Measurements from ENCODE around the gene ZMIZ1.

Gene ZMIZ1

DNA sequence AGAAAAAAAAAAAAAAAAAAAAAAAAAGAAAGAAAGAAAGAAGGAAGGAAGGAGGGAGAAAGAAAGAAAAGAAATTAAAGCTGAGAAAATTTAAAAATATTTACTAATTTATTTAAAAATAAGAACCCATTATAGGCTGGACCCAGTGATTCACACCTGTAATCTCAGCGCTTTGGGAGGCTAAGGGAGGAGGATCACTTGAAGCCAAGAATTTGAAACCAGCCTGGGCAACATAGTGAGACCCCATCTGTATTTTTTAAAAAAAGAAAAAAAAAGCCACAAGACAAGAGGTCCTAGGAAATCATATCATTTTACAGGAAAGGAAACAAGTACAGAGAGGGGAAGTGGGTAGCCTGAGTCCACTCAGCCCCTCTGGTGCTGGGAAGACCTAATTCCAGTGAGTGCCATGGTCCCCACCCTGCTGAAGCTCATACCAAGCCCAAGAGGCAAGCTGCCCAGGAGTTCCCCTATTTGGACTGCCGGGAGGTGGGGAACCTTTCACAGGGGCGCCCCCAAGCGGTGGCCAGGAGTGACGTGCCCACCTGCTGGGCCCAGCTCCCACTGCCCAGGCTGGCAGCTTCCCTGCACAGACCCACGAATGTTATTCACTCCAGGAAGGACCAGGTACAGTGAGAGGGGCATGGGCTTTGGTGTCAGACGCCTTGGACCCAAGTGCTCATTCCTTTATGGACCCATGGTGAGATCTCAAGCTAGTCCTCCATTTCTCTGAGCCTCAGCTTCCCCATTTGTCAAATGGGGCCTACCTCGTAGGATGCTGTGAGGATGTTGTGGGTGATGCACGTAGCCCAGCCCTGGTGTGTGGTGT, 133.6 kb downstream of the ZMIZ1 start:
- peak in 6 of 56 donors; percentile 13 to 48 (median 30) for DNase-seq

DNA sequence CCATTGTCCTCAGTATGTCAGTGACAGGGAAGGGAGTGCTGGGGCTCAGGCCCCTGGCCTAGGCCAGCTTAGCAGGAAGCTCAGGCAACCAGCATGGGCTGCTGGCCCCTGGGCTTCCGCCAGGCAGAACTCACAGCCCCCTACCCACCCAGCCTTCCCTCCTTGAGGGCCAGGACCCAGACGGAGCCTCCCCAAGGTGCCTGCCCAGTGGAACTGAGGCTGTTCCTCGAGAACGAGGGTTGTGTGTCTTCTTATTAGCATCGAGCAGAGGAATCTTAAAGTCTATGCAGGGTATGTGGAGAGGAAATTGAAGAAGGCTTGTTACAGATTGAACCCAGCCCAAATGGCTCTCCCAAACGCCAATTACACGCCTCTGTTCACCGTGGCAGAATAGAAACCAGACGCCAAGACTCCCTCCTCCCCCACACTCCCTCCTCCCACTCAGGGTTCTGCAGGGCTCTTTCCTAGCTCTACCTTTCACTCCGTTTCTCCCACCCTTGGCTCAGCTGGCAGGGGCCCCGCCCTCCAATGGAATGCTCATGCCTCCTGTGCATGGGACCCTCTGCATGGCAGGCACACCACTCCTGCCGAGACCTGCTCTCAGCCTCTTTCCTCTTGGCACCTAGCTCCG, 134.4 kb downstream of the ZMIZ1 start:
- DNase-seq: peak in 10 of 56 donors; percentile 15 to 53 (median 38)

DNA sequence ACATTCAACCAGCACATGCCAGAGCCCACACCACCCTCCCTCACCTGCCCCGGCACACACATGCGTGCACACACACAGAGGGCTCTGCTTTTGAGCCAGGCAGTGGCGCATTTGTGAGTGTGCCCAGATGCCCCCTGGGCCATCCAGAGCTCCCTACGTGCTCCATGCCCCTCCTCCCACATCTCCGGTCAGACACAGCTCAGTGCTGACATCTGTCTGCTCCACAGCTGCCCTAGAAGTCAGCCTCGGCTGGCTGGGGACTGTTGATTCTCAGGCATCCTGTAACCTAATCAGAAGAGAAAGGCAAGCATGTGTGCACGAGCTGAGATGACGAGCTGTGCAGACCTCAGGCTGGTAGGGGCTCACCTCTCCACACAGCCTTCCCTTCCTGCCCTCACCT, 135.1 kb downstream of the ZMIZ1 start:
- peak in 21 of 56 donors; percentile 20 to 63 (median 39) for DNase-seq

DNA sequence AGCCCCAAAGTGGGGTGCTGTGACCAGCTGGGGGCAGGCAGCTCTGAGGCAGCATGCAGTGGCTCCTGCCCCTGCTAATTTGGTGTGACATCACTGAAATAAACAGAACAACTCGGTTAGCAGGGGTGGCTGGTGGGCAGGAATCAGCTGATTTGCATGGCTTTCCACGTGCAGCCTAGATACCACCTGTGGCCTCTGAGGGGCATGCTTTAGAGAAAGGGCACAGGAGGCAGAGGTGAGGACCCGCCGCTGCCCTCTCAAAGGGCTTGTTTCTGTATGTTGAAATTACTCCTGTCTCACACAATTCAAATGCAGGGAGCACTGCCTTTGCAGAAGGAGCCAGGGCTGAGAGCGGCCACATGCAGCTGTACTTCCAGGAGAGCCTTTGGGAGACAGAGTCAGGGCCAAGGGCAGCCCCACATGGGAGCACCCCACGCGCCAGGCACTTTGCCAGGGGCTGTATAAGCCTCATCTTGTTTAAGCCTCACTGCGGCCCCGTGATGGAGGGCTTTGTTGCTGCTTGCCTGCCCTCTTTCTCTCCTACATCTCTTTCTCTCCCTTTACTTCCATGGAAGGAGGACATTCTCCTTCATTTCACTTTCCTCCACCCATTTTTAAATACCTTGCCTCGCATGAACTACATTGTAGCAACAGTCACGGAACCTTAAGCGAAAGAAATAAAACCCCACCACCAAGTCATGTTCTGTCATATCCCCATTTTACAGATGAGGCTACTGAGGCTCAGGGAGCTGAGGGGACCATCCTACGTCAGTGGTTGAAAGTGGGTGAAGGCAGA, 137.7 kb downstream of the ZMIZ1 start:
- peak in 41 of 56 donors; percentile 22 to 80 (median 43) for DNase-seq

DNA sequence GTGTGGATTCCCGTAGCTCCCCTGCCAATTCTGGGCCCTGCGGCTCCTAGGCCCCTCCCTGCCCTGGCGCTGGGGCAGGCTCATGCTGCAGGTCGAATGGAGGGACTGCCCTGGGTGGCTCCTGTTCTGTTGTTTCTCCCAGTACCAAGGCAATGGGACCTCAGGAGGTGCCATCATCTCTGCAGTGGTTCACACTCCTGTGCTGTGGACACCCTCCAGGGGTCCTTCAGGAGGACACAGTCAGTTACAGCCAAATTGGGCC, 138.3 kb downstream of the ZMIZ1 start:
- DNase-seq: no peak

DNA sequence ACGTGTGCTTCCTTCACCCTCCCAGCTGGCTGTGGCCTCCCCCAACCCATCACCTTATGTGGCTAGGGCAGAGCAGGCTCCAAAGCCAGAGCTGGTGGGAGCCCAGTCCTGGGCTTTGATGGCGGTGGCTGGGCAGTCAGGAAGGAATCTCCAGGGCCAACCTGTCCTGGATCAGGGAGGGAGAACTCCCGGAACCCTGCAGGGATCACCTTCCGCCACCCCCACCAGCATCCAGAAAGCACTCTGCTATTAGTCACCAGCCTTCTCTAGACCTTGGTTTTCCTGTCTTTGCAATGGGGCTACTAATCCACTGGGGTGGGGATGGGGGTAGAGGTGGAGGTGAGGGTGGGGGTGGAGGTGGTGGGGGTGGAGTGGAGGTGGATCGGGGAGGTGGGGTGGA, 139.0 kb downstream of the ZMIZ1 start:
- DNase-seq: no peak

DNA sequence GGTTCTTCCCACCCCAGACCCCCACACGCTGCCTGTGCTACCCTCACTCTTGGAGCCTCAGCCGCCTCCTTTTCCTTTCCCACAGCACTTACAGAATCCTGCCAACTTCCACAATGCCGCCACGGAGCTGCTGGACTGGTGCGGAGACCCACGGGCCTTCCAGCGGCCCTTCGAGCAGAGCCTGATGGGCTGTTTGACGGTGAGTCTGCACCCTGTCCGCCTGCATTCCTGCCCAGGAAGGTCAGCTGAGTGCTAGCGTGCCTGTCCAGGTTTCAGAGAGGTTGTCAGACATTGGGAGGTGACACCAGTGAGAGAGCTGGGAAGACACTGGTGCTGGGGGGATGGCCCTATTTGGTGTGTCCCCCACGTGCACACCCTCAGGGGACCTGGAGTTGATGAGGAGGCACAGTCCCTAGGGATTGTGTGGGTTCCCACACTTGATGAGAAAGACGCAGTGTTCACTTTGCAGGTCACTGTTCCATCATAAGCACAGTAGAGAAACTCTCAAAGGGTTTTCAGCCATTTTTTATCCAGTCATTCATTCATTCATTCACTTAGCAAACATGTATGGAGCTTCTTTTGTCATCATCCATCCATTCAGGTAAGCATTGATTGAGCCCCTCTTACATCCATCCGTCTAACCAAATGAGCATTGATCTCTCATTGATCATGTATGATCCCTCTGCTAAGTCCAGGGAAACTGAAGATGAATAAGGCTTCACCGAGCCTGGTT, 139.7 kb downstream of the ZMIZ1 start:
- no peak for DNase-seq

DNA sequence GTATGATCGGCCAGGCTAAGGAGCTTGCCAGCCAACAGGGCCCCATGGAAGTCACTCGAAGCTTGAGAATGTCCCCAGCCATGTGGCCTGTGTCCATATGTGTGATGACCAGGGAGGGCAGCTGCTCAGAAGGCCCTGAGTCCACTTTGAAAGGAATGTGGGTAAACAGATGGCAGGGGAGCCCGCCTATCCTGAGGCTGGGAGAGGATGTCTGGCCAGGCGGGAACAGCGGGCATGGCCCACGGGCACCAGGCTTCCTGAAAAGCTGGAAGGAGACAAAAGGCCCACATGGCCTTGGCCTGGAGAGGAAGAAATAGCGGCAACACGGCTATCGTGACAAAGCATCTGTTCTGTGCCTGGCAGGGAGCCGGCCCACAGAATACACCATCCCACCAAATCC, 140.6 kb downstream of the ZMIZ1 start:
- no peak for DNase-seq

DNA sequence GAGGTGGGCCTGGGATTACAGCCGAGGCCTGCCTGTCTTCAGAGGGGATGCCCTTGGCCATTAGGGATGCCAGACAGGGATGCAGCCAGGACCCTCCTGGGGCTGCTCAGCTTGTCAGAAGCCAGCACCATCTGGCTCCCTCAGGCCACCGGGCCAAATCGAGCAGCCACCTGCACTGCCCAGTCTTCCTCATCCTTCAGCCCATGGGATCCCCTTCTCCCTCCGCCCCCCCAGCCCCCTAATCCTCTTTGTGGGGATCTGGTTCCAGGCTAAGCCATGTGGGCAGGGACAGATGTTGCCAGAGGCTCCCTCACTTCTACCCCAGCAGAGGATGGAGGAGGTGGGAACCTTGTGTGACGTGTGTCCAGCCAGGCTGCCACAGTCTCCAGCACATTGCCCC, 141.1 kb downstream of the ZMIZ1 start:
- no peak for DNase-seq

DNA sequence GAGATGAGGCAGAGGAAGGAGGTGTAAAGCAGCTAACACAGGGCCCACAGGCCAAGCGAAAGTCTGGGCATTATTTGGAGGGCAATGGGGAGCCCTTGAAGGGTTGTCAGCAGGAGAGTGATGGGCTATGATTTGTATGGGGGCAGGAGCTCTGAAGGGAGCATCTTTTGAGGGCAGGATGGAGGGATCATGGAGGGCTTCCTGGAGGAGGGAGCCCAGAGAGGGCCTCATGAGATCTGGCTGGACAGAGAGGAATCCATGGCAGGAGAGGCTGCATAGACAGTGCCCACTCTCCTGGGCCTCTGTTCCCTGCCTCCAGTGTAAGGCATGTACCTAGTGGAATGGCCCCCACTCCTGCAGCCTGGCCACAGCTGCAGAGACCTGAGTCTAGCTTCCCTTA, 141.9 kb downstream of the ZMIZ1 start:
- no peak for DNase-seq

DNA sequence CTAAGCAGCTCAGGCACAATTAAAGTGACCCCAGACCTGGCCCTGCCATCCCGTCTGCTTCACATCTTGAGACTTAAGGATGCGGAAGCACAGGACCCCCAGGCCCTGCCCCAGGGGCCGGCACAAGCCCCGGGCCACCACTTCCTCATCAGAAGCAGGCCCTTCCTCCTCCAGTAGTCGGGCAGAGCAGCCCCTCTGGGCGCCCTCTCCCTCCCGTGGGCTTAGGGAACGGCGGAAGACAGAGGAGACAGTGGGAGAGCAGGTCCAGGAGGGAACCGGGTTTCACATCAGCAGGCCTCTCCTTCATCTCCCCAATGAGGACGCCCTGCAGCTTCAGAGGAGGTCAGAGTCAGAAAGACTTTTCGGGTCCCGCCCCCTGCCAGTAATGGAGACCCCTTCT, 142.8 kb downstream of the ZMIZ1 start:
- no peak for DNase-seq

DNA sequence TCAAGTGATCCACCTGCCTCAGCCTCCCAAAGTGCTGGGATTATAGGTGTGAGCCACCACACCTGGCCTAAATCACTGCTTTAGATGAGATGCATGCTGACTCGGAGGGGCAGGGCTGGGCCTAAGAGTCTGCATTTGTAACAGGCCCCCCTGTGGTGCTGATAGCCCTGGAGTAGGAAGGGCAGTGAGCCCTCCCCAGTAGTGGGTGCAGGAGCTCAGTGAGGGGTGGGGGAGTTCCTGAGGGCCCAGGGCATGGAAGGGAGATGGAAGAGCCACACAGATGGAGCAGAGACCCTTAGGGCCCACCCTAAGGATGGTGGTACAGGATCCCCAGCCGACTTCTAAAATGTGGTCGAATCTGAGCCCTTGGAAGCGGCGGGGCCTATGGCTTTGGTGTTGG, 146.8 kb downstream of the ZMIZ1 start:
- DNase-seq: no peak

DNA sequence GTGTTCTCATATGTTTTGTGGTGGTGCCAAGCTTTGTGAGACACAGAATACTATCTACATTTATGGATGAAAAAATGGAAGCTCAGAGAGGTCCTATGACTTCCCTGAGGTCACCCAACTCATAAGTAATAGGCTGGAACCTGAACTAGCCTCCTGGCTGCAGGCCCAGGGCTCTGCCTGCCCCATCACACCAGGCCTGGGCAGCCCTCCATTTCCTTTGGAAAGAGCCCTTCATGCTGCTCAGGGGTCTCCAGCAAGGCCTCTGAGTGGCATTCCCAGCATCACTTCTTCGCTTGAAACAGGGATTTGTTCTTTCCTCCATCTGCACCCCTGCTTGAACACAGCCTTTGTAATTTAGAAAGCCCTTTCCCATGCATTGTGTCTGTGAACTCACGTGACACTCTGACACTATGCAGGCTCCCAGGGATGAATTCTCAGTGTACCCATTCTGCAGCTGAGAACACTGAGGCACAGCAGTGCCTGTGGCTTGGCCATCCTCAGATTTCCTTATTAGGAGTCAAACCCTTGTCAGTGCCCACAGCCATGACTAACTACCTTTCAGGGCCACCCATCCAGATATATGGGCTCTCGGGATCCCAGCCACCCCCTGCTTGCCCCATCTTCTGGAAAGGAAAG, 150.7 kb downstream of the ZMIZ1 start:
- peak in 6 of 56 donors; percentile 14 to 48 (median 31) for DNase-seq

DNA sequence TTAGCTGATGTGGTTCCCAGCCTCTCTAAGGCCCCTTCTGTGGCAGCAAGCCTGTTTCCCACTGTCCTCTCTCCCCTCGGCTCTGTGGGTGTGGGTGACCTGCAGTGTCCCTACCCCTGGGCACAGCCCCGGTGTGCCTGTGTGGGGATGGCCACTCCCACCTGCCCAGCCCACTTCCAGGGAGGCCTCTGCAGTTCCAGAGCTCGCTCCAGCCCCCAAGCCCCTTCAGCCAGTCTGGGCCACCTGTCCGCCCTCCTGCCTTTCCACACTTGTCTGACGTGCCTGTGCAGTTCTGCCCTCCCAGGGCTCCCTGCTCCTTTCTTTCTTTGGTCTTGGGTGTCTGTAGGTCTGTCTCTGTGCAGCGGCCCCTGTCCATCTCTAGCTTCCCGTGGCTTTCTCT, 151.5 kb downstream of the ZMIZ1 start:
- no peak for DNase-seq

DNA sequence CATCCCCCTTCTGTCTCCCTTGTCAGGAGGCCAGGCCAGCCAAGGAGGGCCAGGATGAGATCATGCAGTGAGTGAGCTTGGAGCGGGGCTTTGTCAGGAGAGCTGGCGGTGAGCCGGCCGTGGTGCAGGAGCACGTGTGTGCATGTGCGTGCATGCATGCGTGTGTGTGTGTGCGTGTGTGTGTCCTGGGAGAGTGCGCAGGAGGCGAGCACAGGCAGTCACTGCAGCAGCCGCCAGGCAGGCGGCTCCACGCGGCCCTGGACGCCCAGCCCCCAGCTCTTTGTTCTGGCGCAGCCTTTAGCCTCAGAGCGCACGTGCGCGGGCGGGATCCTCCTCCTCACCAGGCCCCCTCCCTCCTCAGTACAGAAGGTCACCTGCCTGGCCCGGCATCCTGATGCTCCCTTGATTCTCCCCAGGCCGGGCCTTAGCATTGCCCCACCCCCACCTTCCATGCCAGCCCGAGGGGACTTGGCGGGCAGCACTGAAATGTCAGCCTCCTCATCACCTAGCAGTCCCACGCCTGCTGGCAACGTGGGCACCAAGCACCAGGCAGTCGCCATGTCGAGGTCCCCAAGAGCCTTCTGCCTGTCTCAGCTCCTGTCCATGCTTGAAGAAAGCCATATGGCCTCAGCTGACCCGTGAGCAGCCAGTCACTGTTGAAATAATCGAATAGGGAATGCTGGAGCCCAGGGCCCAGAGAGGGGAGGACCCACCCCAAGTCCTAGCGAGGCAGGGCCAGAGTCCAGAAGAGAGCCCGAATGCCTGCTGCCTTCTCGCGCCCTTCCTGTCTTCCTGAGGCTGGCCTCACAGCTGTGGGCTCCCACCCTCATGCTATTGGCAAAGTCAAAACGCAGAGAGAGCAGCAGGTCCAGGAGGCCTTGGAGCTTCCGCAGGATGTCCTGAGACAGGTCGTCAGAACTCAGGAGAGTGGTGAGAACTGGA, 152.6 kb downstream of the ZMIZ1 start:
- peak in 39 of 56 donors; percentile 26 to 88 (median 60) for DNase-seq

DNA sequence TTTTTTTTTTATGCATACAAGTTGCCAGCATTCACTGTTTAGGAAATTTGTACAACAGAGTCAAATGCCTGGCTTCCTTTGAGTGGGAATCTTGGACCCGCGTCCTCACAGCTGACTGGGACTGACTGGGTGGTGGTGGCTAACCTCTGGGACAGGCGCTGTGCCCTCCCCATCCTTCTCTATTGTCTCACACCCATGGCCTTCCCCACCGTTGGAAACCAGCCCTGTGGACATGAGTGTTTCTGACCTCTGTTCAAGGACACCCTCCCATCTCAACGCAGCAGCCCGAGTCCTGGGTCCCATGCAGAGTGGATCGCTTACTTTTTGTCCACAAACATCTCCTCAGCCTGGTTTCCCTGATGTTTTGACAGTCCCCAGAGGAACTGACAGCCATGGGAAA, 153.4 kb downstream of the ZMIZ1 start:
- DNase-seq: no peak

DNA sequence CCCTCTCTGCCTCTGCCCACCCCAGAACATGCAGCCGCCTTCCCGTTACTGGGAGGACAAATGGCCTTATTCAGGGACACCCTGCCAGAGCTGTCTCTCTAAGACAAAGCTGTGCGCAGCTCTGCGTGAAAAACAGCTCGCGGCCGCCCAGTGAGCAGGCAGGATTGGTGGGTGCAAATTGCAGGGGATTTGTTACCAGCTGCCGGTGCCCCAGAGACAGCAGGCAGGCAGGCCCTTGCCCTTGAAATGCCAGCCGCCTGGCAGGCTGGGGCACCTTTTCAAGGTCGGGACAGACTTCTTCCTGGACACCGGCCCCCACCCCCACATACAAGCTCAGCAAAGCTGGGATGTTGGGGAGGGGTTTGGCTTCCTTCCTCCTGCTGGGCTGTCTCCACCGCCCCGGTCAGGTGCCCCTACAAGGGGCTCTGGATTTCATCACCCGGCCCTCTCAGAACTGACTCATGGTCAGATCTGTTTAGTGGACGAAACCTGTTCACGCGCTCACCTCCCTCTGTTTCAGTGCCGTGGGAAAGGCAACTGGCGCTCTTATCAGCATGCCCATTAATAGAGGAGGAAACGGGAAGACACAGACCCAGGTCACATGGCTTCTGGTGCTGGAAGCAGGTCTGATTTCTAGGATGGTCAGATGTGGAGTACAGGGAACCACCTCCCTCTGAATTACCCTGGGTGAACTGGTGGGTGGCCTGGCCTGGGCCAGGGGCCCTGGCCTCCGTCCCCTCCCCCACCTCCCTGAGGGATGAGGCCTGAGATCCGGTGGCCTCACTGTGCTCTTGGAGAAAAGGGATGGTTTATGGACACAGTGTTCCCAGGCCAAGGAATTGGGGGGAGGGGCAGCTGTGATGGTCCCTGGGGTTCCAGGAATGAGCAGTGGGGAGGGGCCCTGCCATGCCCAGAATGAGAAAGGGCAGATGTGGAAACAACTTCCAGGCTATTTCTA, 154.6 kb downstream of the ZMIZ1 start:
- peak in 45 of 56 donors; percentile 19 to 76 (median 56) for DNase-seq

DNA sequence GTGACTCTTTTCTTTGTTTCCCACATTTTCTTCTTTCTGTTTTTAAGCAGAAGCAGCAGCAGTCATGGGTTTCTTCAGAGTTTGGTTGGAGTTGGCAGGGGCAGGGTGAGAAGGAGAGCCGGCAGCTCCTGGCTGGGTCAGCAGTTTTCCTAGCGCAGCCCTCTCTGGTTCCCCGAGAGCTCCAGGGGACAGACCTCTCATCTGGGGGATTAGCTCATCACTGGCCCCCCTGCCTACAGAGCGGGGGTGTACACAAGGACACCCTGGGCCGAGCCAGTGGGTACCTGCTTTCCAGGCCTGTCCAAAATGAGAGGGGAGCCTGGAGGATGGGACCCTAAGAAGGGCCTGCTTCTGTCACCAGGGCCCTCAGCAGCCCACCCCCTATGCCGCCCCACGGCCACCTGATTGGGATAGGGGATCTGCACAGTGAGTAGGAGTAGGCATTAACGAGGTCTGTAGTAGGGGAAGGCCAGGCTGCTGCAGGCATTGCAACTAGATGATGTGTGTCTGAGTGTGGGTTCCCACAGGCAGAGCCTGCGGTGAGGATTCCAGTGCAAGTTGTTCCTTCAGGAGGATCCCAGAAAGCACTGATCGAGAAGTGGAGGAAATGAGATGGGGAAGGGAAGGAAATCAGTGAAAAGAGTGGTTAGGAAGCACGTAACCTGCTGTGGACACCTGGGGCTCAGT, 155.6 kb downstream of the ZMIZ1 start:
- no peak for DNase-seq
